ENCODE results near the gene ELOVL5. TPM values are rescaled to one million over a fixed set of nuclear protein-coding genes. Genes with fewer than 3 reads are reported as not detected.

ELOVL5 gene
- total RNA-seq, 4 donors from 2014 or later, result 178 to 351 (median 263) TPM

DNA sequence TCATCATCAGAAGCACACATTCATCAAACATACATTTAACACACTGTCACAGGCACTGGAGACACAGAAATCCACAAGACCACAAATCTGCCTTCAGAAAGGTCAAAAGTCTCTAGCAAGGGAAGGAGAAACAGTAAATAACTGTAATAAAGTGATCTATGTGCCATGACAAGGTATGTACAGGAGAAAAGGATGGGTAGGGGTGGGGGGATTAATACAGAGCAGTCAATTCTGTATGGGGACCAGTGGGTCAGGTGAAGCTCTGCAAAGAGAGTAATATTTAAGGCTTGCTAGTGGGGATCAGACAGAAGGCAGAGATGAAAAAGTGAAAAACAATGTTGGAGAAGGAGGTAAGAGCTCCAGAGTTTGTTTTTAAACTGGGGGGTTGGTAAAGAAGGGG lies 32.6 kb downstream of the ELOVL5 start:
- TF ChIP-seq, protein P1, sequence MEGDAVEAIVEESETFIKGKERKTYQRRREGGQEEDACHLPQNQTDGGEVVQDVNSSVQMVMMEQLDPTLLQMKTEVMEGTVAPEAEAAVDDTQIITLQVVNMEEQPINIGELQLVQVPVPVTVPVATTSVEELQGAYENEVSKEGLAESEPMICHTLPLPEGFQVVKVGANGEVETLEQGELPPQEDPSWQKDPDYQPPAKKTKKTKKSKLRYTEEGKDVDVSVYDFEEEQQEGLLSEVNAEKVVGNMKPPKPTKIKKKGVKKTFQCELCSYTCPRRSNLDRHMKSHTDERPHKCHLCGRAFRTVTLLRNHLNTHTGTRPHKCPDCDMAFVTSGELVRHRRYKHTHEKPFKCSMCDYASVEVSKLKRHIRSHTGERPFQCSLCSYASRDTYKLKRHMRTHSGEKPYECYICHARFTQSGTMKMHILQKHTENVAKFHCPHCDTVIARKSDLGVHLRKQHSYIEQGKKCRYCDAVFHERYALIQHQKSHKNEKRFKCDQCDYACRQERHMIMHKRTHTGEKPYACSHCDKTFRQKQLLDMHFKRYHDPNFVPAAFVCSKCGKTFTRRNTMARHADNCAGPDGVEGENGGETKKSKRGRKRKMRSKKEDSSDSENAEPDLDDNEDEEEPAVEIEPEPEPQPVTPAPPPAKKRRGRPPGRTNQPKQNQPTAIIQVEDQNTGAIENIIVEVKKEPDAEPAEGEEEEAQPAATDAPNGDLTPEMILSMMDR (IDR thresholded peaks at IDR 0.05; ENCODE audit: low read depth), result no peak

DNA sequence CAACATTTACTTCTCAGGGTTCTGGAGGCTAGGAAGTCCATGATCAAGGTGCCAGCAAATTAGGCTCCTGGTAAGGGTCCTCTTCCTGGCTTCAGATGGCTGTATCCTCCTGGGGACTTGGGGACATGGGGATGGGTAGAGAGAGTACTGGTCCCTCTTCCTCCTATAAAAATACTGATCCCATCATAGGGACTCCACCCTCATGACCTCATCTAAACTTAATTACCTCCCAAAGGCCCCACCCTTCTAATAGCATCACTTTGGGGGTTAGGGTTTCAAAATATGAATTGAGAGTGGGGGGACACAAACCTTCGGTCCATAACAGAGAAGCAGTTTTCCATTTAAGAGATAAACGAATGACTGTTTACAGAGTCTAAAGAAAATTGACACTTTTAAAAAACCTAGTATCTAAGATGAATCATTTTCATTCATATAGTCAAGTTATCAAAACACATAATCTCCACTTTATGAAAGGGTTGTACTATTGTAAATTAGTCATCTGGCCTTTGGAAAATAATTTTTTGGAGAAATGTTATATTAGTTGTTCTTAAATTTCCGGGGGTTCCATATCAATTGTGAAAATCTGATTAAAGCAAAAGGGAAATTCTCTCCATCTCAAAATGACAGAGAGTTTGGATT lies 33.5 kb downstream of the ELOVL5 start:
- TF ChIP-seq, protein P1 (IDR thresholded peaks at IDR 0.05; ENCODE audit: low read depth), result no peak

DNA sequence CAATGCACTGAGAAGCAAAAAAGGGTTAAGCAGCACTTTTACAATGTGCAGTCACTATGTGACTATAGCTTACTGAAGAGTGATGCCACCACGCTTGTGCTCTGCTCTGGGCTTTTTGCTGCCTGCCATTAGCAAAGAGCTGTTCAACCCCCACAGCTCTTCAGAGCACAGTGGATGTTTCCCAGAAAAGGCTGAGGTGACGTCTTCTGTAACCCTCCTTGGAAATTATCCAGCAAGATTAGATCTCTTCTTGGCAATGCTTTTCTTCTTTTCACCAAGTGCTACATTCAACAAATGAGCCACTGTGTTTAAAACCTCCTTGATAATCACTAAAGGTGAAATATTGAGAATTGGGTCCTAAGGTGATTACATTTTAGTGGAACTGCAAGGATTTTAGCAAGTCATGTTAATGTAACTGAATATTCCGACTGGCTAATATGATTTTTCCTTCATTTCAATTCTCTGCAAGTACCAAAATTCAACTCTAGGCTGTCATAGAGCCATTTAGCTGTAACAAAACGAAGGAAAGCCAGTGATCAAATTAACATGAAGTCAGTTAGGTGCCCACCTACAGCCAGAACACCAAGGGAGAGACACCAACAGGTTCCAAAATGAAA lies 34.9 kb downstream of the ELOVL5 start:
- TF ChIP-seq, protein P1 (IDR thresholded peaks at IDR 0.05; ENCODE audit: low read depth), result no peak

DNA sequence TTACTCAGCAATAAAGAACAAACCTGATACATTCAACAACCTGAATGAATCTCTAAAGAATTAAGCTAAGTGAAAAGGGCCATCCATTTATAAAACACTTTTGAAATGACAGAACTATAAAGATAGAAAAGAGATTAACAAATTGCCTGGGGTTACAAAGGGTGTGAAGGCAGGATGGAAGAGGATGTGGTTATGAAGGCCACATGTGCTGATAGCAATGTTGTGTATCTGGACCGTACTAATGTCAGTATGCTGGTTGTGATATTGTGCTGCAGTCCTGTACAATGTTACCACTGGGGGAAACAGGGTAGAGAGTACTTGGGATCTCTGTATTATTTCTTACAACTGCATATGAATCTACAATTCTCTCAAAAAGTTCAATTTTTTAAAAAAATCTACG lies 36.4 kb downstream of the ELOVL5 start:
- TF ChIP-seq, protein P1 (IDR thresholded peaks at IDR 0.05; ENCODE audit: low read depth), result no peak

DNA sequence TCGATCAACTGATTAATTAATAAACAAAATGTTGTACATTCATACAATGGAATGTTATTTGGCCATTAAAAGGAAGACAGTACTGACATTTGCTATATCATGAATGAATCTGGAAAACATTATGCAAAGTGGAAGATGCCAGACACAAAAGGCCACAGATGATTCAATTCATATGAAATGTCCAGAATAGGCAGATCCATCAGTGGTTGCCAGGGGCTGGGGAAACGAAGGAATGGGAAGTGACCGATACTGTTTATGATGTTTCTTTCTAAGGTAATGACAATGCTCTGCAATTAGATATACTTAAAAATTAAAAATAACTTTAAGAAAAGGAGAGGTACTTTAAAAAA lies 37.2 kb downstream of the ELOVL5 start:
- TF ChIP-seq, protein P1 (IDR thresholded peaks at IDR 0.05; ENCODE audit: low read depth), result no peak

DNA sequence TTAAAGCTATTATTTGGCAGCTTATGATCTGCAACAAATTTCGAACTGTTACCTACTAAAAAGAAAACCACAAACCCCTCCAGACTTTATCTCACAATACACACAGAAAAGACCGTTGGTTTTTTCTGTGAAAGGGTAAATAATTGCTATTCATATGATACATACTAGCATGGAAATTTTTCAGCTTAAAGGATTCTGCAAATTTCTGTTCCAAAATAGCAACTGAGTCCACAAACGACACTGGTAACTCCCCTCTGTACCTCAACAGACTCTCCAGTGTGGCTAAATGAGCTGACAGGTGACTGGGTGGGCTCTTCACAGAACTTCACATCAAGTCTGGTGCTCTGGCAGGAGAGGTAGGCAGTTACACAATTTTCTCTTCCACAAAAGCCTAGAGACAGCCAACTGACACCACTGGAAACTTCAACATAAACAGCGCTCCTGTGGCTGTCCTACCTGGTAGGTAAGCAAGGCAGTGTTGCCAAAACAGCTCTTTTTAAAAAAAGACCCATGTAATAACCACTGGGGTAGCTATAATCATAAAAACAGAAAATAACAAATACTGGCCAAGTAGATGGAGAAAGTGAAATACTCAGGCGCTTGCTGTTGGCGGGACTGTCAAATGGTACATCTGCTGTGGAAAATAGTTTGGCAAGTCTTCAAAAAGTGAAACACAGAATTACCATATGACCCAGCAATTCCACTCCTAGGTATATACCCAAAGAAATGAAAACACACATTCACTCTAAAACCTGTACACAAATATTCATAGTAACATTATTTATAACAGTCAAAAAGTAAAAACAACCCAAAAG lies 37.8 kb downstream of the ELOVL5 start:
- TF ChIP-seq, protein P1 (IDR thresholded peaks at IDR 0.05; ENCODE audit: low read depth), result no peak

DNA sequence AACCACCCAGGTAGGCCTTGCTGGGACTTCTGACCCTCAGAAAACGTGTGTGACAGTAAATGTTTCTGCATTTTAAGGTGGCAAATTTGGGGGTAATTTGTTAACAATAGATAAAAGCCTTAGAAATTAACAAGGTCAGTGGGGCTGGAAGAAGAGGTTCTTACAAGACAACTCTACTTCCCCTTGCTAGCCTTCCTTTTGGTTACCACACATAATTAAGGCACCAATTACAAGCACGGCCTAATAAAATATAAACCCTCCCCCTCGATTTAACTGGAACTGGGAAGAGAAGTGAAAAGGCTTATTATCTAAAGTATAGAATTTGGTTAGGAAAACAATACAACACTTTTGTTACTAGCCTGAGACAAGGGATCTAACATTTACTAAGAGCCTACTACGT lies 38.8 kb downstream of the ELOVL5 start:
- TF ChIP-seq, protein P1 (IDR thresholded peaks at IDR 0.05; ENCODE audit: low read depth), result no peak

All from subcutaneous adipose tissue (tissue), 4 donors.